ENCODE results near the gene MDP1. TPM values are rescaled to one million over a fixed set of nuclear protein-coding genes. Genes with fewer than 3 reads are reported as not detected.

The MDP1 gene
- total RNA-seq, 1 donor from 2014 or later: 16.6 TPM

Other genes starting within 250 kb of the MDP1 start
- 15.7 TPM for gene DHRS4L2, start 227.1 kb downstream of the MDP1 start, total RNA-seq
- gene CARMIL3, start 164.1 kb downstream of the MDP1 start, total RNA-seq: 0.11 TPM
- not detected for gene CPNE6, start 144.5 kb downstream of the MDP1 start, total RNA-seq
- gene PCK2, start 121.8 kb downstream of the MDP1 start, total RNA-seq: 3.1 TPM
- 74.7 TPM for gene DCAF11, start 101.3 kb downstream of the MDP1 start, total RNA-seq
- 1.5 TPM for gene NRL, start 101.1 kb downstream of the MDP1 start, total RNA-seq
- gene FITM1, start 85.4 kb downstream of the MDP1 start, total RNA-seq: 148 TPM
- gene PSME1, start 79.9 kb downstream of the MDP1 start, total RNA-seq: 108 TPM
- gene EMC9, start 74.5 kb downstream of the MDP1 start, total RNA-seq: 14.5 TPM
- gene PSME2, start 69.5 kb downstream of the MDP1 start, total RNA-seq: 89.7 TPM
- gene RNF31, start 68.6 kb downstream of the MDP1 start, total RNA-seq: 34.8 TPM
- gene IRF9, start 54.8 kb downstream of the MDP1 start, total RNA-seq: 24.0 TPM
- 1.6 TPM for gene REC8, start 44.0 kb downstream of the MDP1 start, total RNA-seq
- gene IPO4, start 27.2 kb downstream of the MDP1 start, total RNA-seq: 13.3 TPM
- 22.2 TPM for gene TM9SF1, start 20.6 kb downstream of the MDP1 start, total RNA-seq
- not detected for gene TSSK4, start 10.4 kb downstream of the MDP1 start, total RNA-seq
- 33.1 TPM for gene CHMP4A, start 2.6 kb downstream of the MDP1 start, total RNA-seq
- 214 TPM for gene NEDD8, start 16.3 kb upstream of the MDP1 start, total RNA-seq
- 29.7 TPM for gene GMPR2, start 16.9 kb upstream of the MDP1 start, total RNA-seq
- 30.6 TPM for gene TINF2, start 26.6 kb upstream of the MDP1 start, total RNA-seq
- 0.96 TPM for gene TGM1, start 47.1 kb upstream of the MDP1 start, total RNA-seq
- gene RABGGTA, start 55.5 kb upstream of the MDP1 start, total RNA-seq: 22.3 TPM
- 6.9 TPM for gene DHRS1, start 83.7 kb upstream of the MDP1 start, total RNA-seq
- gene NOP9, start 83.8 kb upstream of the MDP1 start, total RNA-seq: 23.4 TPM
- 3.1 TPM for gene CIDEB, start 91.9 kb upstream of the MDP1 start, total RNA-seq
- gene LTB4R2, start 94.1 kb upstream of the MDP1 start, total RNA-seq: 0.71 TPM
- gene LTB4R, start 95.4 kb upstream of the MDP1 start, total RNA-seq: 1.8 TPM
- gene ADCY4, start 119.0 kb upstream of the MDP1 start, total RNA-seq: 26.6 TPM
- gene RIPK3, start 123.9 kb upstream of the MDP1 start, total RNA-seq: 3.6 TPM
- gene NFATC4, start 152.1 kb upstream of the MDP1 start, total RNA-seq: 20.6 TPM
- 8.0 TPM for gene NYNRIN, start 182.9 kb upstream of the MDP1 start, total RNA-seq
- 0.55 TPM for gene CBLN3, start 213.6 kb upstream of the MDP1 start, total RNA-seq
- gene KHNYN, start 213.9 kb upstream of the MDP1 start, total RNA-seq: 20.5 TPM
- 74.8 TPM for gene SDR39U1, start 226.7 kb upstream of the MDP1 start, total RNA-seq